LNCAP (cell line): Measurements from ENCODE around the gene FOSB.

Experiments used
- CTCF ChIP-seq: fragments of 450-650 bp; IDR thresholded peaks from 2 replicates; pipeline ENCODE4 v1.5.1; 2017; ENCODE audit warnings: mild to moderate bottlenecking

FOSB gene

GRCh38 chr19:45522010-45522941, 54.5 kb downstream of the FOSB start:
- no peak for TF ChIP-seq CTCF

GRCh38 chr19:45523642-45524256, 56.0 kb downstream of the FOSB start:
- TF ChIP-seq CTCF = peak; percentile 66

- TF ChIP-seq CTCF = no peak
Measured at GRCh38 chr19:45524575-45525129, 56.9 kb downstream of the FOSB start.
